ENCODE measurements around the gene TMCC3. TPM values are rescaled to one million over a fixed set of nuclear protein-coding genes. Genes with fewer than 3 reads are reported as not detected.

TMCC3 gene
- total and polyA plus RNA-seq, 9 of the 15 experiments (the other 6 are each of a cell fraction or from before 2014, with no cell fraction given), result not detected

DNA sequence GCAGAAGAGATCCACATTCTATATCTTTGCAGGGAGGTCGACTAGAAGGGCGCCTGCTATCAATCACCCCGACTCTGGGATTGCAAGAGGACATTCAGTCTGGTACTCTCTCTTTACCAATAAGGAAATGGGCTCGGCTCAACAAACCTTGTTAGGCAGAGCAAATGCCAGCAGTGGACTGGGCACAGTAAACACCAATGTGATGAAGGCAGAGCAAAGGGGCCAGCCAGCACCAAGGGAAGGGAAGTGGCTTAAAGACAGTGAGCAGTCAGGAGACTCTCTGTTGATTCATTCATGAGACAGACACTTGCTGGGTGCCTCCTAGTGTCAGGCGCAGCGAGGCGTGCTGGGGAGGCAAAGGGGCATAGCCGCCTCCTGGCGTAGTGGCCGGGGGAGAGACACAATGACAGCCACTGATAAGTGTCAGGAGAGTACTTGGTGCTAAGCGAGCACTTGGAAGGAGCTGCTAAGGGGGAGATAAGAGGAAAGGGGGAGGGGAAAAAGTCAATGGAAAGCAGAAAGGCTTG lies 34.1 kb downstream of the TMCC3 start (continued):
- TF ChIP-seq TAF9B (IDR thresholded peaks at IDR 0.05; ENCODE audit: partially characterized antibody), result no peak
- no peak for TF ChIP-seq ZNF444 (CRISPR knock-in tag; IDR thresholded peaks at IDR 0.05)
- TF ChIP-seq SREBF1 (IDR thresholded peaks at IDR 0.05; ENCODE audit: borderline replicate concordance, low read depth, low read length), result no peak
- no peak for TF ChIP-seq EHMT2 (IDR thresholded peaks at IDR 0.05)
- TF ChIP-seq, protein P1, sequence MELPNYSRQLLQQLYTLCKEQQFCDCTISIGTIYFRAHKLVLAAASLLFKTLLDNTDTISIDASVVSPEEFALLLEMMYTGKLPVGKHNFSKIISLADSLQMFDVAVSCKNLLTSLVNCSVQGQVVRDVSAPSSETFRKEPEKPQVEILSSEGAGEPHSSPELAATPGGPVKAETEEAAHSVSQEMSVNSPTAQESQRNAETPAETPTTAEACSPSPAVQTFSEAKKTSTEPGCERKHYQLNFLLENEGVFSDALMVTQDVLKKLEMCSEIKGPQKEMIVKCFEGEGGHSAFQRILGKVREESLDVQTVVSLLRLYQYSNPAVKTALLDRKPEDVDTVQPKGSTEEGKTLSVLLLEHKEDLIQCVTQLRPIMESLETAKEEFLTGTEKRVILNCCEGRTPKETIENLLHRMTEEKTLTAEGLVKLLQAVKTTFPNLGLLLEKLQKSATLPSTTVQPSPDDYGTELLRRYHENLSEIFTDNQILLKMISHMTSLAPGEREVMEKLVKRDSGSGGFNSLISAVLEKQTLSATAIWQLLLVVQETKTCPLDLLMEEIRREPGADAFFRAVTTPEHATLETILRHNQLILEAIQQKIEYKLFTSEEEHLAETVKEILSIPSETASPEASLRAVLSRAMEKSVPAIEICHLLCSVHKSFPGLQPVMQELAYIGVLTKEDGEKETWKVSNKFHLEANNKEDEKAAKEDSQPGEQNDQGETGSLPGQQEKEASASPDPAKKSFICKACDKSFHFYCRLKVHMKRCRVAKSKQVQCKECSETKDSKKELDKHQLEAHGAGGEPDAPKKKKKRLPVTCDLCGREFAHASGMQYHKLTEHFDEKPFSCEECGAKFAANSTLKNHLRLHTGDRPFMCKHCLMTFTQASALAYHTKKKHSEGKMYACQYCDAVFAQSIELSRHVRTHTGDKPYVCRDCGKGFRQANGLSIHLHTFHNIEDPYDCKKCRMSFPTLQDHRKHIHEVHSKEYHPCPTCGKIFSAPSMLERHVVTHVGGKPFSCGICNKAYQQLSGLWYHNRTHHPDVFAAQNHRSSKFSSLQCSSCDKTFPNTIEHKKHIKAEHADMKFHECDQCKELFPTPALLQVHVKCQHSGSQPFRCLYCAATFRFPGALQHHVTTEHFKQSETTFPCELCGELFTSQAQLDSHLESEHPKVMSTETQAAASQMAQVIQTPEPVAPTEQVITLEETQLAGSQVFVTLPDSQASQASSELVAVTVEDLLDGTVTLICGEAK (IDR thresholded peaks at IDR 0.05), result no peak
- TF ChIP-seq, protein P1 (CRISPR knock-in tag; IDR thresholded peaks at IDR 0.05), result no peak
- TF ChIP-seq PHTF2 (CRISPR knock-in tag; IDR thresholded peaks at IDR 0.05), result no peak
- TF ChIP-seq, protein P2, sequence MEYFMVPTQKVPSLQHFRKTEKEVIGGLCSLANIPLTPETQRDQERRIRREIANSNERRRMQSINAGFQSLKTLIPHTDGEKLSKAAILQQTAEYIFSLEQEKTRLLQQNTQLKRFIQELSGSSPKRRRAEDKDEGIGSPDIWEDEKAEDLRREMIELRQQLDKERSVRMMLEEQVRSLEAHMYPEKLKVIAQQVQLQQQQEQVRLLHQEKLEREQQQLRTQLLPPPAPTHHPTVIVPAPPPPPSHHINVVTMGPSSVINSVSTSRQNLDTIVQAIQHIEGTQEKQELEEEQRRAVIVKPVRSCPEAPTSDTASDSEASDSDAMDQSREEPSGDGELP (CRISPR knock-in tag; IDR thresholded peaks at IDR 0.05; ENCODE audit: borderline replicate concordance), result no peak
- no peak for TF ChIP-seq KAT2B (IDR thresholded peaks at IDR 0.05; ENCODE audit: low read depth, low read length)
- TF ChIP-seq, protein P3, sequence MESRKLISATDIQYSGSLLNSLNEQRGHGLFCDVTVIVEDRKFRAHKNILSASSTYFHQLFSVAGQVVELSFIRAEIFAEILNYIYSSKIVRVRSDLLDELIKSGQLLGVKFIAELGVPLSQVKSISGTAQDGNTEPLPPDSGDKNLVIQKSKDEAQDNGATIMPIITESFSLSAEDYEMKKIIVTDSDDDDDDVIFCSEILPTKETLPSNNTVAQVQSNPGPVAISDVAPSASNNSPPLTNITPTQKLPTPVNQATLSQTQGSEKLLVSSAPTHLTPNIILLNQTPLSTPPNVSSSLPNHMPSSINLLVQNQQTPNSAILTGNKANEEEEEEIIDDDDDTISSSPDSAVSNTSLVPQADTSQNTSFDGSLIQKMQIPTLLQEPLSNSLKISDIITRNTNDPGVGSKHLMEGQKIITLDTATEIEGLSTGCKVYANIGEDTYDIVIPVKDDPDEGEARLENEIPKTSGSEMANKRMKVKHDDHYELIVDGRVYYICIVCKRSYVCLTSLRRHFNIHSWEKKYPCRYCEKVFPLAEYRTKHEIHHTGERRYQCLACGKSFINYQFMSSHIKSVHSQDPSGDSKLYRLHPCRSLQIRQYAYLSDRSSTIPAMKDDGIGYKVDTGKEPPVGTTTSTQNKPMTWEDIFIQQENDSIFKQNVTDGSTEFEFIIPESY (CRISPR knock-in tag; IDR thresholded peaks at IDR 0.05), result no peak
- TF ChIP-seq HDAC1 (IDR thresholded peaks at IDR 0.05), result peak in 1 of 2 experiments; percentile 79; a peak in 2 of 4 replicates
- 0 out of 2 replicates have a peak, but pooled peaks have one; percentile 41 for TF ChIP-seq RNF2 (IDR thresholded peaks at IDR 0.05)
- TF ChIP-seq ESRRB (CRISPR knock-in tag; IDR thresholded peaks at IDR 0.05; ENCODE audit: borderline replicate concordance), result no peak
- no peak for TF ChIP-seq ZKSCAN8 (CRISPR knock-in tag; IDR thresholded peaks at IDR 0.05)
- TF ChIP-seq, protein P4, sequence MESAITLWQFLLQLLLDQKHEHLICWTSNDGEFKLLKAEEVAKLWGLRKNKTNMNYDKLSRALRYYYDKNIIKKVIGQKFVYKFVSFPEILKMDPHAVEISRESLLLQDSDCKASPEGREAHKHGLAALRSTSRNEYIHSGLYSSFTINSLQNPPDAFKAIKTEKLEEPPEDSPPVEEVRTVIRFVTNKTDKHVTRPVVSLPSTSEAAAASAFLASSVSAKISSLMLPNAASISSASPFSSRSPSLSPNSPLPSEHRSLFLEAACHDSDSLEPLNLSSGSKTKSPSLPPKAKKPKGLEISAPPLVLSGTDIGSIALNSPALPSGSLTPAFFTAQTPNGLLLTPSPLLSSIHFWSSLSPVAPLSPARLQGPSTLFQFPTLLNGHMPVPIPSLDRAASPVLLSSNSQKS (CRISPR knock-in tag; IDR thresholded peaks at IDR 0.05), result no peak
- TF ChIP-seq FIP1L1 (IDR thresholded peaks at IDR 0.05; ENCODE audit: low read depth, low read length, poor library complexity, severe bottlenecking), result no peak

Data from K562 (cell line).